HEK293T (cell line): Measurements from ENCODE around the gene GJE1.
"Not testable (repeated sequence)": the region's sequence is repeated elsewhere in the genome, so short reads cannot be mapped to it uniquely, and the experiment has no call there.

Experiments used
- CTCF ChIA-PET: fragments of 350-600 bp; formaldehyde crosslinking; extraction: SDS; loops from one replicate; lab custom pipeline; 2021; ENCODE audit warnings: antibody characterized with exemption, inconsistent platforms; lab: Yijun Ruan, JAX
- POLR2A ChIA-PET: fragments of 350-600 bp; formaldehyde crosslinking; extraction: SDS; loops from one replicate; lab custom pipeline; 2020; ENCODE audit warnings: antibody characterized with exemption, inconsistent platforms; lab: Yijun Ruan, JAX
- DNase-seq: peaks from one replicate; pipeline ENCODE4 v3.0.0; 2012; ENCODE audit warnings: mixed read lengths; ENCODE audit errors: extremely low spot score
- ARNT ChIP-seq: fragments of 450-650 bp; IDR thresholded peaks from 2 replicates; pipeline ENCODE4 v1.6.1; 2017; ENCODE audit warnings: mild to moderate bottlenecking
- BHLHE40 ChIP-seq: fragments of 450-650 bp; IDR thresholded peaks from 2 replicates; pipeline ENCODE4 v1.6.1; 2016; ENCODE audit warnings: mild to moderate bottlenecking, moderate library complexity, borderline replicate concordance
- CTBP1 ChIP-seq: fragments of 450-650 bp; IDR thresholded peaks from 2 replicates; pipeline ENCODE4 v1.6.1; 2016; ENCODE audit warnings: borderline replicate concordance
- ELF4 ChIP-seq: fragments of 450-650 bp; IDR thresholded peaks from 2 replicates; pipeline ENCODE4 v1.6.1; 2017; ENCODE audit warnings: antibody characterized with exemption
- FOXA1 ChIP-seq: fragments of 450-650 bp; IDR thresholded peaks from 2 replicates; pipeline ENCODE4 v1.6.1; 2016; ENCODE audit warnings: mild to moderate bottlenecking
- FOXK2 ChIP-seq: fragments of 450-650 bp; IDR thresholded peaks from 2 replicates; pipeline ENCODE4 v1.6.1; 2016; ENCODE audit warnings: mild to moderate bottlenecking
- FOXM1 ChIP-seq: fragments of 450-650 bp; IDR thresholded peaks from 2 replicates; pipeline ENCODE4 v1.6.1; 2017; ENCODE audit warnings: mild to moderate bottlenecking, borderline replicate concordance
- HDGF ChIP-seq: fragments of 450-650 bp; IDR thresholded peaks from 2 replicates; pipeline ENCODE4 v1.6.1; 2017; ENCODE audit warnings: antibody characterized with exemption, borderline replicate concordance
- L3MBTL2 ChIP-seq: fragments of 450-650 bp; conservative IDR thresholded peaks from 2 replicates; pipeline ENCODE4 v1.6.1; 2016; ENCODE audit warnings: mild to moderate bottlenecking
- LEF1 ChIP-seq: fragments of 450-650 bp; IDR thresholded peaks from 2 replicates; pipeline ENCODE4 v1.6.1; 2017; ENCODE audit warnings: mild to moderate bottlenecking, borderline replicate concordance
- NFRKB ChIP-seq: fragments of 450-650 bp; IDR thresholded peaks from 2 replicates; pipeline ENCODE4 v1.6.1; 2016; ENCODE audit warnings: mild to moderate bottlenecking, moderate library complexity
- SP1 ChIP-seq: fragments of 450-650 bp; IDR thresholded peaks from 2 replicates; pipeline ENCODE4 v1.6.1; 2017
- SUZ12 ChIP-seq: fragments of 450-650 bp; IDR thresholded peaks from 2 replicates; pipeline ENCODE4 v1.6.1; 2016; ENCODE audit warnings: mild to moderate bottlenecking
- TARDBP ChIP-seq: fragments of 450-650 bp; IDR thresholded peaks from 2 replicates; pipeline ENCODE4 v1.6.1; 2016
- ZNF384 ChIP-seq: fragments of 450-650 bp; IDR thresholded peaks from 2 replicates; pipeline ENCODE4 v1.6.1; 2016
- TF ChIP-seq, protein P1 (sequence below): fragments of 450-650 bp; IDR thresholded peaks from 2 replicates; pipeline ENCODE4 v1.6.1; 2016

The GJE1 gene, protein sequence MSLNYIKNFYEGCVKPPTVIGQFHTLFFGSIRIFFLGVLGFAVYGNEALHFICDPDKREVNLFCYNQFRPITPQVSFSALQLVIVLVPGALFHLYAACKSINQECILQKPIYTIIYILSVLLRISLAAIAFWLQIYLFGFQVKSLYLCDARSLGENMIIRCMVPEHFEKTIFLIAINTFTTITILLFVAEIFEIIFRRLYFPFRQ

DNA sequence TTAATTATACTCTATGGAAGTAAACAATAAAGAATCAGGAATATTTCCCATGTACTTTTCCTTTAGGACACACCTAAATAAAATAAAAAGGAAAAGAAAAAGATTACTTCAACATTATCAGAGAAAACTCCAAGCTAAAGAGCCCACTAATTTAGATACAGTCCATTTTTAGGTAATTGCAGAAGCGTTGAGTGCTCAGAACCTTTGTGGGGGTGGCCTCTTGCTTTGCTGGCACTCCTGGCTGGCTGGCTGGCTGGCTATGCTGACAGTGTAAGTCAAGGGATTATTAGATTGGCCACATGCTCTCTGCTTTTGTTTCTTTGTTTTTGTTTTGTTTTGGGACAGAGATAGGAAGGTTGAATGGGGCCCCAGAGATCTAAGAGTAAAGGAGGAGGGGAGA lies at the start of gene GJE1:
TSS of gene GJE1 (plus strand) at position 301 of the 400 bp plus-strand sequence. CDS start 234 bp downstream, outside the sequence.
- ChIA-PET CTCF (no interaction called here), POLR2A (no interaction called here)
- DNase-seq: no peak
- no peak for TF ChIP-seq HDGF
- no peak for TF ChIP-seq ZNF384
- TF ChIP-seq FOXA1: no peak
- no peak for TF ChIP-seq SUZ12
- no peak for TF ChIP-seq LEF1
- no peak for TF ChIP-seq SP1
- no peak for TF ChIP-seq ARNT
- no peak for TF ChIP-seq ELF4

DNA sequence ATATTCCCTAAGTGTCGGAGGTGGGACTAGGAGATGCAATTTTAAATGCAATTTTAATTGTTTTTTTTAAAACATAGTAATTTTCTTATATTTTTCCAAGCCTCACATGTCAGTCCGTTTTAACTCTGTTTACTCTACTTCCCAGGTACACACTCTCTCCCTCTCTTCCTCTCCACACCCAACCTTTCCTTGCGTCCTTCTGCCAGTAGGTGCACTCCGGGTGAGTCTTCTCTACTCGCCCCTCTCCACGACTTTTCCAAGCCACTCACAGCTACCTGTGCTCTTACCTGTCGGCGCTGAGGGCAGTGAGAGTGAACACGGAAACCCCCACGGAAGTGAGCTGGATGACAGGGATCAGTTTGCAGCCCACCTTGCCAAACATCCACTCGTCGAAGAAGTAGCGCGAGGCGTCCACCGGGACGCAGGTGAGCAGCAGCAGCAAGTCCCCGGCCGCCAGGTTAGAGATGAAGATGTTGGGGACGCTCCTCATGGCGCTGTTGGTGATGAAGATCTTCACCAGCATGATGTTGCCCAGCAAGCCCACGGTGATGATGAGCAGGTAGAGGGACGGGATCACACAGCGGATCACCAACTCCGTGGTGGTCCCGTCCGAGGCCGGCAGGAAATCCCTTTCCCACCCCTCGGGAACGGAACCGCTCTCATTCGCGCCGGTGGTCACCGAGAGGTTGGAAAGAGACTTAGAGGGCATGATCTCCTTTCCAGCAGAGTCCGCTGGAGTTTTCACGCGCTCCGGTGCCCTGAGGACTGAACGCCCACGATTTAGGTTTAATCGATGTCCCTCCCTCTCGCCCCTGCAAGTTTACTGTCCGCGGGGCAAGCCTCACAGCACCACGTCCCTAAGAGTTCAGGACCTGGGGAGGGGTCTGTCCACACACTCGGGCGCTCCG lies 44.5 kb upstream of the GJE1 start:
- ChIA-PET POLR2A (no interaction called here), CTCF (interaction anchor here (0.6 kb wide), 1 partner anchor 1484 kb away, joined by 3 read pairs; no protein-coding TSS in a partner anchor)
- TF ChIP-seq BHLHE40 (no peak), HDGF (no peak), LEF1 (no peak), NFRKB (no peak), CTBP1 (no peak), ELF4 (no peak), ZNF384 (no peak), TARDBP (no peak), SP1 (no peak), L3MBTL2 (no peak), ARNT (no peak), FOXK2 (no peak), FOXA1 (no peak), SUZ12 (no peak), FOXM1 (no peak)
- TF ChIP-seq, protein P1, sequence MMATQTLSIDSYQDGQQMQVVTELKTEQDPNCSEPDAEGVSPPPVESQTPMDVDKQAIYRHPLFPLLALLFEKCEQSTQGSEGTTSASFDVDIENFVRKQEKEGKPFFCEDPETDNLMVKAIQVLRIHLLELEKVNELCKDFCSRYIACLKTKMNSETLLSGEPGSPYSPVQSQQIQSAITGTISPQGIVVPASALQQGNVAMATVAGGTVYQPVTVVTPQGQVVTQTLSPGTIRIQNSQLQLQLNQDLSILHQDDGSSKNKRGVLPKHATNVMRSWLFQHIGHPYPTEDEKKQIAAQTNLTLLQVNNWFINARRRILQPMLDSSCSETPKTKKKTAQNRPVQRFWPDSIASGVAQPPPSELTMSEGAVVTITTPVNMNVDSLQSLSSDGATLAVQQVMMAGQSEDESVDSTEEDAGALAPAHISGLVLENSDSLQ: no peak
- DNase-seq: no peak

DNA sequence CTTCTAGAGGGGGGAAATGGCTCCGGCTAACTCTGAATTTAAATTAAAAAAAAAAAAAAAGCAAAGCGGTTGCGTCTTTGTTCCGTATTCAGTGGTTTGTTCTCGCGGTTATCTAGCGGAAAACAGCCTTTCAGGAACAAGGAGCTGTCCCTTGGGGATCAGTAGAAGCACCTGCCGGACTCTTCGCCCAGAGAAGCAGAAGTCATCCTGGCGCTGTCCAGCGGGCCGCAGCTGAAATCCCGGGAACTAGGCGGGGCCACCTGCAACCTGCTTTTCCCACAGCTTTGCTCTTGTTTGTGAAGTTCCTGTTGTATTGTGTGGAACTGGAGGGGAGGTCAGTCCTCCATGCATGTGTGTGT lies 43.9 kb upstream of the GJE1 start:
- TF ChIP-seq, protein P1: no peak
- TF ChIP-seq ZNF384 (no peak), HDGF (no peak), FOXA1 (no peak), TARDBP (no peak), BHLHE40 (no peak), L3MBTL2 (no peak), CTBP1 (no peak), SP1 (no peak), SUZ12 (no peak), NFRKB (no peak), ELF4 (no peak), FOXK2 (no peak)
- ChIA-PET POLR2A (no interaction called here), CTCF (no interaction called here)
- DNase-seq: no peak

DNA sequence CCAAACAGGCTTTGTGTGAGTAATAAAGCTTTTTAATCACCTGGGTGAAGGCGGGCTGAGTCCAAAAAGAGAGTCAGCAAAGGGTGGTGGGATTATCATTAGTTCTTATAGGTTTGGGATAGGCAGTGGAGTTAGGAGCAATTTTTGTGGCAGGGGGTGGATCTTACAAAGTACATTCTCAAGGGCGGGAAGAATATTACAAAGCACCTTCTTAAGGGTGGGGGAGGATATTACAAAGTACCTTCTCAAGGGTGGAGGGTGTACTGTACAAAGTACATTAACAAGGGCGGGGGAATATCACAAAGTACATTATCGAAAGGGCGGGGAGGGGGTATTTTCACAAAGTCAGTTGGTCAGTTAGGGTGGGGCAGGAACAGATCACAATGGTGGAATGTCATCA lies 27.9 kb upstream of the GJE1 start:
- CTCF ChIA-PET, DNase-seq, POLR2A ChIA-PET: not testable (repeated sequence)

DNA sequence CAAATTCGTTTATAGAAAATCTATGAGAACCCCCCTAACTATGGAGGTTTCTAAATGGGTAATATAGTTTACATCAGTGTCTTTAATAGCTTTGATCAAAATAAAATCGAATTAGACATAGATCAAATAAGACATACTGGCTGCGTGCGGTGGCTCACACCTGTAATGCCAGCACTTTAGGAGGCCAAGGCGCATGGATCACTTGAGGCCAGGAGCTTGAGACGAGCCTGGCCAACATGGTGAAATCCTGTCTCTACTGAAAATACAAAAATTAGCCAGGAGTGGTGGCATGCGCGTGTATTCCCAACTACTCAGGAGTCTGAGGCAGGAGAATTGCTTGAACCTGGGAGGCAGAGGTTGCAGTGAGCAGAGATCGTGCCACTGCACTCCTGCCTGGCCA lies 21.9 kb upstream of the GJE1 start:
- CTCF ChIA-PET: interaction anchor here (2.5 kb wide), 1 partner anchor 121 kb away, joined by 12 read pairs; no protein-coding TSS in a partner anchor
- POLR2A ChIA-PET, DNase-seq: not testable (repeated sequence)

DNA sequence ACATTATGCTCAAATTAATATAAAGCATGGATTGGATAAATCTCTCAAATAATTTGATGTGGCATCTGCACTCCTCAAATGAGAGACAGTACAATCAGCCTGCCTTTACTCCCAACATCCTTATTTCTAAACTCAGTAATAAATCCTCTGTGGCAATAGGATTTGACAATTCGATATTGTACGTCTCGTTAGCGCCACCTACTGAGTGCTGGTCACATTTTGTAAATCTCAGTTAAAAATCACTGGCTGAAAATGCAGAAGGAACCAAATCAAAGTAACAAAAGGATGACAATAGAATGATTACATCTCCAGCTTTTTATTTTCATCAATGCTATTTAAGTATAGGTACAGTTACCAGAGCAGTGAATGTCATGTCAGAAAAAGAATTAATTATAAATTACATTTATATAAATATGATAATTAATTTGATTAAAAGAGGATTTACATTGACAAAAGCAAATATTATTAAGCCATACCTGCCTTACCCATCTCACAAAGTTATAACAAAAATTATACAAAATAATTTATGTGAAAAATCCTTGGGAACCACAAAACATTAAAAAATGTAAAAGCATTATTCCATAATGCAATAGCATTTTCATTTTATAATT lies 20.2 kb upstream of the GJE1 start:
- TF ChIP-seq BHLHE40 (no peak), FOXM1 (no peak), NFRKB (no peak), HDGF (no peak), SUZ12 (no peak), L3MBTL2 (no peak)
- TF ChIP-seq, protein P1: peak; percentile 86
- peak; percentile 68 for DNase-seq
- CTCF ChIA-PET: interaction anchor here (0.7 to 2.5 kb wide), 2 partner anchors 100 to 122 kb away, joined by 3 to 12 read pairs; no protein-coding TSS in a partner anchor
- POLR2A ChIA-PET: no interaction called here
